GM18502 (cell line): Measurements from ENCODE around the gene HIVEP3.

ENCODE experiments used
- ATAC-seq: cut with Tn5 transposase; IDR thresholded peaks from one replicate; pipeline ENCODE4 v1.9.1; 2021; ENCODE audit warnings: mild to moderate bottlenecking; ENCODE audit not compliant: unreplicated experiment, poor library complexity

HIVEP3 gene

DNA sequence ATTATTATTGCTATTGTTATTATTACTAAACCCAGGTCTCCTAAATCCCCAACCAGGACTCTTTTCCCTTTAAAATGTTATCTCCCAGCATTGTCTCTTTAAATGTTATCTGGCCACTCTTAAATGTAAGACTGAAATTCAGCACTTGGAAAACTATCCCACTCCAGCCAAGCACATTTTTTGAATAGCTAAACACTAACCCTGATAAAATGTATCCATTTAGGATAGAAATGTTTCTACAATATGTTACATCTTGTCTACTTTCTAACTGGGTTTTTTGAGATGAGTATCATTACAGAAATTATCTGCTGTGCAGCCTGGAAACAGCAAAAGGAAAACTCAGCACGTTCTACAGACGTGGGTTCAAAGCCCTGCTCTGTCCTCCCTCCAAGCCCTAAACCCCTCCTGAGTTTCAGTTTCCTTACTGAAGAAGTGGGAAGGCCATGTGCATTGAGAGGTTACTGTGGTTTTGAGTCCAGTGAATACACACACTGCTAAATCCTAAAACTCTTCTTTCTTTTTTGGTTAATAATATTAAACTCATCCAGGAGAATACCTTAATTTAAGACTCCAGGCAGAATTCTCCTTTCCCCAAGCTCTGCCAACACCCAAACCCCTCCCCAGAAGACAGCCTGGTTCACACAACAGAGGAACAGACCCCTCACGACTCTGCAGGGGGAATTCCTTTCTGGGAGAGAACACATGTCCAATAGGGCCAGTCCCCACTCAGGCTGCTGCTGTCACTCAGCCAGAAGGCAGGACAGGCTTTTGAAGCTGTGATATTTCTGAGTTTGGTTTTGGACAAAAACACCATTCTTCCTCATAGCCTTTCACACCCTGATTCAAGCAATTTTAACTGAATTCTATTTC is 41.9 kb downstream of the HIVEP3 start:
- no peak for ATAC-seq

DNA sequence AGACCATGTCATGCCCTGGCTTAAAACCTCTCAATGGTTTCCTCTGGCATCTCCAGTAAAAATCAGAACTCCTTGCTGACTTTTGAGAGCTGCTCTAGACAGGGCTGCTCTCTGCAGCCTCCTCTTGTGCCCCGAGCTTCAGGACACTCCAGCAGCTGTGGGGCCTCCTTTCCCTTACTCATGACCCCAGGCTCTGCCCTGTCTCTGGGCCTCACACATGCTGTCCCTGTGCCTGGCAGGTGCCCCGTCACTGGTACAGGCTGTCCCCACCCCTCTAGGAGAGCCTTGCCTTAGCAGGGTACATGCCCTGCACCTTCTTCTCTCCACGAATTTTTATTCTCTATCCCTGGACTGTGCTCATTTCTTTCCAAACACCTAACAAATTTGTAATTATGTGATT is 43.2 kb downstream of the HIVEP3 start:
- no peak for ATAC-seq

DNA sequence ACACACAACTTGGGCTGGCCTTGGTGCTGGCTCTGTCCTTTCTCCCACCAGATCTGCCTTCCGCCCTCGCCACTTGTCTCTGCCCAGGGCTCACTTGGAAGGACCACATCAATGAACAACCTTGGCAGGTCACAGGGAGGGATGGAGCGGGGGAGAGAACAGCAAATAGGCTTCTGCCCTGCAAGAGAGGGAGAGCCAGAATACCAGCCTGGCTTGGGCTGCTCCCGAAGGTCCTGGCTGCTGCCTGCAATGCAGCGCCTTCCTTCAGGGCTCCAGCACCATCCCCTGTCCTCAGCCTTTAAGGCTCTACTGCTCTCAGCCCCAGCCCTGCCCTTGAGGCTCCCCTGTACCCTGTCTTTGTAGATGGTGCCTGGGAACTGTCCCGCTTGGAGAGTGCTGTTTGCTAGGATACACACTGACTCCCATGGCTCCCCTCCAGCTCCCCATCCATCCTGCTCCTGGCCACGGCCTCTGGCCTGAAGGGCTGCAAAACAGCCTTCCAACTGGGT is 43.8 kb downstream of the HIVEP3 start:
- ATAC-seq: no peak

- ATAC-seq: no peak
Observed at GRCh38 chr1:41874151-41874719, 44.5 kb downstream of the HIVEP3 start.

- ATAC-seq: no peak
Observed at GRCh38 chr1:41872074-41872473, 46.6 kb downstream of the HIVEP3 start.

DNA sequence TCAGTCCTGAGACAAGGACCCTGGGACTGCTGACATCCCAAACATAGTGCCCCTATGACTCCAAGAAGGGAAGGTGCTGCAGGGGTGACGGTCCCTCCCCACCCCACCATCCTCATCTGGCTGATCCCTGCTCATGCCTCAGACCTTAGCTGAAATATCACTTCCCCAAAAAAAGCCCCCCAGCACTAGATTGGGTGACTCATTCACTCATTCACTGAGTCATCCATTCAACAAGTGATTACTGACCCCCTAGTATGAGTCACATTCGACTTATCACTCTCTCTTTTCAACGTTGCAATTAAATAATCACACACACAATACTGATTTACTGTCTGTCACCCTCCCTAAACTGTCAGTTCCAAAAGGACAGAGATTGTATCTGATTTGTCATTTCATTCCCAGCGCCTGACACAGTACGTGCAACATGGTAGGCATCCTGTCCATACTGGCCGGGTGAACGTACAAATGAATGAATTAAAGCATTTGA is 48.6 kb downstream of the HIVEP3 start:
- no peak for ATAC-seq

- peak; percentile 78 for ATAC-seq
Observed at GRCh38 chr1:41868241-41868998, 50.3 kb downstream of the HIVEP3 start.

- no peak for ATAC-seq
Observed at GRCh38 chr1:41866285-41866684, 52.4 kb downstream of the HIVEP3 start.

GRCh38 chr1:41864471-41865040 is 54.2 kb downstream of the HIVEP3 start:
- ATAC-seq: no peak

DNA sequence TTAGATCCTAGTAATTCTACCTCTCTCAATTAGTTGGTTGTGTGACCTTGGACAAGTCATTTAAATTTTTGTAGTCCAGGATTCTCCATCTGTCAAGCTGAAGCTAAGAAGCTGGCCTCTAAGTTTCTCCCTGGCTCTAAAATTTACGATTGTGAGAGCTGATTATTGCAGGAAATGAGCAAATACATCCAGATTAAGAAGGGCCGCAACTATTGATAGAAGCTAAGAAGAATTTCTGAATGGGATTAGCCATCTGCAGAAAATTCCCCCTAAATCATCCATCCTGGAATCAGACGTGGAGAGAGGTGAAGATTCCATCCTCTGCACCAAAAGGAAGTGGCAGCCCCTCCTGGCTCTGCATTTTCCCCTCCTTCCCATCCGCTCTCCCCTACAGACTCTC is 55.0 kb downstream of the HIVEP3 start:
- no peak for ATAC-seq

DNA sequence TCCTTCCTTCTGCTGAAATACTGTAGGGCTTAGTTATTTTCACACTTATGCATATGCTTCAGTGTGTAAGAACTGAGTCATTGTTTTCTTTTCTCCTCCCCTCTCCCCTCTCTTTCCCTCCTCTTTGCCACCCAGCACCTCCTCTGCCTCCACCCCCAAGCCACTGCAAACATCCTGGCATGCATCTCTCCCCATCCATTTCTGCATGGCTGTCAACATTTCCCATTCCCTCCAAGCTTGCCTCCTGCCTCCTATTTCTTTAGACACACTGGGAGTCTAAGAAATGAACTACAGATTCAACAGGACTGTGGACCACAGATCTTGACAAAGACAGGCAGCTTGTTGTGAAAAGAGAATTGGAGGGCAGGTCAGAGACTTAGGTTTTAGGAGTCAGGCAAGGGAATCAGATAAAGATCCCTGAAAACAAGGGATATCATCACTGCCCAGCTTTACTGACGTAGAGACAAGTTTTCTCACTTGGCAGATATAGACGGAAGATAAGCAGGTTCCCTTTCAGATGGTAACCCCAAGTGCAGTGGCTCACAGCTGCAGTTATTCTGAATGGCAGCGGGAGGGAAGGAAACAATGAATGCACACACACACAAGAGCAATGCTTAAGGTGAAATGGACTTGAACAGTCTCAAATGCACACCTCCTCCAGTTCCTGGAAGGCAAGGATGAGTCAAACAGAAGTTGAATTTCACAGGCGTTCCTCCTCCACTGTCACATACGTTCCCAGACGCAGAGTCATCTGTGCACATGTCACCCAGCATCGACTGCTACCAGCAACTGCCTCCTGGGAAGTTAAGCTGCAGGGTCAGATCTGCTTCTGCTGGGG is 56.1 kb downstream of the HIVEP3 start:
- ATAC-seq: no peak

DNA sequence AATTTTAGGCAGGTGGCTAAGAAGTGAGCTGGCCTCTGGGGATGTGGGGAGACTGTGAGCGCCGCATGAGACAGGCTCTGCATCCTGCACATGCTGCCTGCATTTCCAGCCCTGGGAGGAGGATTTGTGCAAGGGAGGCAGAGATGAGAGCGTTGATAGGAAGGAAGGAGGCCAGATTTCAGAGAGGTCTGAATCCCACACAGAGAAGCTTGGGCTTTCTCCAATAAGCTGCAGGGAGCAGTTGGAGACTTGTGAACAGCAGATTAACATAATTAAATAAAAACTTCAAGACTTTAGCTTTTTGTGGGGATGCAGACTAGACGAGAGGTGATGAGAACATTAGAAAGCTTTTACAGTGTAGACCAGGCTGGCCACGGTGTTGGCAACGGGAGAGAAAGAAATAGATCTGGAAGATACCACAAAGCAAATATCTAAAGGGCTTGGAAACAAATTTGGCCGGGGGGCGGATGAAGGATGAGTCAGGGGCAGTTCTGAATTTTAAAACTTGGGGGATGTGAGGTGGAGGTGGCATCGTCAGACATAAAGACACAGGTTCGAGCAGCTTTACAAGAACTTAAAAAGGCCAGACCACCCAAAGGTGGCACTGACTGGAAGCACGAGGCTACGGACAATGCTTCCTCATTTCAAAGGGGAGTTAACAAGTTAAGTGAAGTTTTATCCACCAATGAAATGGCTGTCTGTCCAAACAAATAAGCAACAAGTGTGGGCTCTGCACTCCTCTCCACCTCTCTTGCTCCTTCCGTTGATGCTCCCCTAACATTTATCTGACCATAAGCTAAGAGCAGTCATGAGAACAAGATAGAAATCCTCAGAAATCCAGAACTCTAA is 57.0 kb downstream of the HIVEP3 start:
- no peak for ATAC-seq

DNA sequence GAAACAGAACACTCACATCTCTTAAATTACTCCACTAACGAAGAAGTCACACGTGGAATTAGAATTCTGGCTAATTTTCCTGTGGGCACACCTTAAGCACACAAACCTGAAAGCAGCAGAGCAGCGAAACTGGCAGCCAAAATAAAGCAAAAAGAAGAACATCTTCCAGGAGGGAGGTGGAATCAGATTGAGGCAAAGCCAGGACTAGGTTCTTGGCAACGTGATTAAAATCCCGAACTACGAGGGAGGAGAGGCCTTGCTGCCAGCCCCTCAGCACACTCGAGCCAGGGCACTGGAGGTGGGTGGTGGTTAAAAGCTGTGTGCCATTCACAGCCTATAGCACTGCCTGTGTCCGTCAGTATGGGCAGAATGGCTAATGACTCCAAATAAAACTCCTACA is 58.0 kb downstream of the HIVEP3 start:
- ATAC-seq: no peak

- no peak for ATAC-seq
Observed at GRCh38 chr1:41860214-41860613, 58.5 kb downstream of the HIVEP3 start.

GRCh38 chr1:41859686-41860085 is 59.0 kb downstream of the HIVEP3 start:
- no peak for ATAC-seq

DNA sequence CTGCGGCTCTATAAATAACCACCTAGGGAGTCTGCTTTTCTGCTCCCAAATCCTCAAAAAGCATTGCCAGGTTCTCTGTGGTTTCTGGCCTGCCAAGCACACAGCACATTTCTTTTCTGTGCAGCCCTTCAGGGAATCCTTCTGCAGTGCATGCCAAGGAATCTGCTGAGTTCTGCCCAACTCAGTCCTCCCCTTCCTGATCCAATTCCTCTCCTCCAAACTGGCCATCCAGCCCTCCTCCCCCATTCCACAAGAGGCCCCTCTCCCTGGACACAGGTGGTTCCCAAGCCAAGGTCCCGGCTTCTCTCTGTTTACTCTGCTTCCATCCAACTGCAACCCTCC is 61.8 kb downstream of the HIVEP3 start:
- ATAC-seq: no peak

DNA sequence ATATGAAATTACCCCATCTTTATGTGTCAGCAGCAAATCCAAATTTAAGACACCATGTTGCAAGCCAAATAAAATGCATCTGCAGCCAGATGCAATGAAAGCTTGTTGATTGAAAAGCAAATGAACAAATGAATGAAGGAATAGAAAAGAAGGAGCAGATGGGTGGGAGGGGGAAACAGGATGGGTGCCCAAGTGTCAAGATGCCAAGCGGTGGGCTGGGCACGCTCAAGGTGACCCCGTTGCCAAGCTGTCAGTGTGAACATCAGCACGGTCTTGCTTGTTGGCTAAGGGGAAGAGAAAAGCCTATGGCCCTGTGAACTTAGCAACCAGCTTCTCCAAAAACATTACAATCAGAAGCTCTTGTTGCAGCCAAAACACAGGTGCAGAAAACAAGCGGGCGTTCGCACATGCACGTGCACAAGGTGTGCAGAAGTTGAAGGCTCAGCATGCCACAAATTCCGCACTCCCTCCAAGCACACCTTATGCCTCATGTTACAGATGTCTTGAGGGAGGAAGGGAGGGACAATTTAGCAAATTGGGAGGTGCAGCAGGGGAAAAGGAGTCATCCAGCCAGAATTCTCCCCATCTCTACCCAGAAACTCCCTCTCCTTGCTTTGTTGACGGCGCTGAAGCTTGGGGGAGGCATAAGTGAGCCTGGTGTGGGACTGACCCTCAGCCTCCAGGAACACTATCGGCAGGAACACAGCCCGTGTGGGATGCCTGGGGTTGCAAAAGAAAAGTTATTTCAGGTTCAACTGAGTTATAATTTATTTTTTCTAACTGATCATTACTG is 62.4 kb downstream of the HIVEP3 start:
- no peak for ATAC-seq

GRCh38 chr1:41855713-41856112 is 63.0 kb downstream of the HIVEP3 start:
- no peak for ATAC-seq
